Lung microvascular endothelial cell (primary cell): Measurements from ENCODE around the gene SPRY1. TPM values are rescaled to one million over a fixed set of nuclear protein-coding genes. Genes with fewer than 3 reads are reported as not detected.
A peak's percentile ranks its signal among the peaks of the same experiment; 100 is the strongest.

ENCODE experiments used
- DNase-seq, 2 donors: peaks; one replicate each; pipeline versions ENCODE4 v3.0.0 to v3.0.0-alpha.2; 2010; ENCODE audit warnings: low read depth in 2 of 2
- total RNA-seq: library from RNA; depleted of rRNA; stranded (reverse); fragments of >200 nt; gene quantifications from 2 replicates; pipeline ENCODE4 v1.2.1, GENCODE V29; 2014

The SPRY1 gene
- total RNA-seq, 1 donor from 2014 or later, result 61.5 TPM

GRCh38 chr4:123379392-123379791 is 17.2 kb upstream of the SPRY1 start:
- DNase-seq, result no peak

GRCh38 chr4:123380728-123381716 is 15.6 kb upstream of the SPRY1 start:
- no peak for DNase-seq

GRCh38 chr4:123381996-123382395 is 14.6 kb upstream of the SPRY1 start:
- no peak for DNase-seq

GRCh38 chr4:123383566-123383965 is 13.0 kb upstream of the SPRY1 start:
- no peak for DNase-seq

GRCh38 chr4:123386609-123387008 is 10.0 kb upstream of the SPRY1 start:
- DNase-seq, result peak; percentile 82 to 83

- peak; percentile 34 to 58 for DNase-seq
Observed at GRCh38 chr4:123390846-123391456, 5.6 kb upstream of the SPRY1 start.

GRCh38 chr4:123393721-123394120 is 2.9 kb upstream of the SPRY1 start:
- DNase-seq, result peak; percentile 27 to 73

GRCh38 chr4:123397144-123398065 is 810 bp downstream of the SPRY1 start:
- peak; percentile 72 to 77 for DNase-seq

GRCh38 chr4:123398066-123398852 is 1.7 kb downstream of the SPRY1 start:
- peak; percentile 67 to 84 for DNase-seq

- peak; percentile 84 to 89 for DNase-seq
Observed at GRCh38 chr4:123398853-123399626, 2.4 kb downstream of the SPRY1 start.

GRCh38 chr4:123399627-123400358 is 3.2 kb downstream of the SPRY1 start:
- DNase-seq, result peak in 1 of 2 donors; percentile 39

- DNase-seq, result no peak
Observed at GRCh38 chr4:123401271-123402120, 4.9 kb downstream of the SPRY1 start.

GRCh38 chr4:123402121-123402465 is 5.5 kb downstream of the SPRY1 start:
- no peak for DNase-seq

- no peak for DNase-seq
Observed at GRCh38 chr4:123403080-123403604, 6.5 kb downstream of the SPRY1 start.

GRCh38 chr4:123404533-123404932 is 7.9 kb downstream of the SPRY1 start:
- DNase-seq, result no peak

GRCh38 chr4:123405267-123405865 is 8.8 kb downstream of the SPRY1 start:
- DNase-seq, result no peak

- no peak for DNase-seq
Observed at GRCh38 chr4:123406872-123407271, 10.3 kb downstream of the SPRY1 start.
